Panc1 (cell line): ENCODE measurements around the gene TRIM3.

Source experiments
- CTCF ChIP-seq: fragments of 450-650 bp; IDR thresholded peaks from 2 replicates; pipeline ENCODE4 v1.5.1; 2017; ENCODE audit warnings: mild to moderate bottlenecking
- REST ChIP-seq, 2 experiments: IDR thresholded peaks; 2 replicates each; pipeline ENCODE4 v1.6.1; 2011 to 2012; ENCODE audit warnings: low read depth in 2 of 2, control low read depth in 1 of 2, low read length in 1 of 2, mild to moderate bottlenecking in 1 of 2, moderate library complexity in 1 of 2; ENCODE audit not compliant: insufficient read depth in 1 of 2
- SIN3A ChIP-seq: IDR thresholded peaks from 2 replicates; pipeline ENCODE4 v1.6.1; 2012; ENCODE audit warnings: low read depth, mild to moderate bottlenecking, low read length, moderate library complexity, borderline replicate concordance; ENCODE audit not compliant: insufficient read depth

- TF ChIP-seq CTCF (peak; percentile 80), REST (IDR thresholded peaks at IDR 0.05; ENCODE audit: insufficient read depth in 1 of 2, low read depth in 2 of 2, low read length in 1 of 2) (no peak), SIN3A (peak; percentile 62; the same call in 1 of the 2 replicates)
Measured at GRCh38 chr11:6473451-6474412, at the start of gene TRIM3.
